ENCODE results near the gene ADAMTS3. TPM values are rescaled to one million over a fixed set of nuclear protein-coding genes. Genes with fewer than 3 reads are reported as not detected.

ADAMTS3 gene
- polyA plus RNA-seq, 2 of the 4 experiments (the other 2 are of a cell fraction), result 0.03 TPM; not detected in 1

DNA sequence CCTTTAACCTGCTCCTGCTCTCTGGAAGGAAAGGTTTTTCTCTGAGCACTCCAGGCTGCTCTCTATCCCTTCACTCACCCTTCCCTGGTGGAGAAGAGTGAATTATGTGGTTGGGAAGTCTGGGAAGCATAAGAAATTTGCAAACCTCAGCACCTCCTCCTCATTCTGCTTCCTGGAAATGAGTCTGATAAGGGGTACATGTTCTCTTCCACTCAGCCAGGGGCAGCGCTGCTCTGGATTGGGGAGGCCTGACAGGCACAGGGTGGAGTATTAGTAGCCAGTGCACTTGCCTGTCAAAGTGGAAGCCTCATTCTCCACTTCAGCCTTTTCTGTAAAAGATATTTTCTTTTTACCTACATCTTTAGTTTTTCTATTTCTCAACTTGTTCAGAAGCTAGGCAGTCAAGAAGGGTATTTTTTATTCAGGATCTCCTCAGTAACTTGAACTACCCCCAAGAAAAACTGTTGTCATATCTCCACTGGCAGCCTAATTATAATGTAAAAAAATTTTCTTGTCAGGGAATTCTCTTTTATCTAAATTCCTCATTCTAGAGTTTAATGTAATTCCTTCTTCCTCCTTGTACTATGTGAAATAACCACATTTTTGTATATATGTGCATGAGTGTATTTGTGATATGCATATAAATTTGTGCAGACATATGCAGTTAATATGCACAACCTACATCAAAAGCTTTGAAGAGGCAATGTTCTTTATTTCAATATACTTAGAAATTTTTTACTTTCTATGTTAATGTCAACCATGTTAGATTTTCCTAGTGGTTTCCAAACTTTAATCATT, 15.3 kb downstream of the ADAMTS3 start:
- POLR2A ChIA-PET, result no interaction called here
- H3K4me2 ChIP-seq, result no peak overlapping the region
- H3K27ac ChIP-seq, result no peak overlapping the region
- no peaks in the 10 kb centered on the region for H3K9me3 ChIP-seq
- 8% methylated on average over 1 of the region's 1 CpG for WGBS (ENCODE audit: missing lambda C conversion rate)
- no peak for TF ChIP-seq RARB (CRISPR knock-in tag; IDR thresholded peaks at IDR 0.05)
- TF ChIP-seq, protein P1, sequence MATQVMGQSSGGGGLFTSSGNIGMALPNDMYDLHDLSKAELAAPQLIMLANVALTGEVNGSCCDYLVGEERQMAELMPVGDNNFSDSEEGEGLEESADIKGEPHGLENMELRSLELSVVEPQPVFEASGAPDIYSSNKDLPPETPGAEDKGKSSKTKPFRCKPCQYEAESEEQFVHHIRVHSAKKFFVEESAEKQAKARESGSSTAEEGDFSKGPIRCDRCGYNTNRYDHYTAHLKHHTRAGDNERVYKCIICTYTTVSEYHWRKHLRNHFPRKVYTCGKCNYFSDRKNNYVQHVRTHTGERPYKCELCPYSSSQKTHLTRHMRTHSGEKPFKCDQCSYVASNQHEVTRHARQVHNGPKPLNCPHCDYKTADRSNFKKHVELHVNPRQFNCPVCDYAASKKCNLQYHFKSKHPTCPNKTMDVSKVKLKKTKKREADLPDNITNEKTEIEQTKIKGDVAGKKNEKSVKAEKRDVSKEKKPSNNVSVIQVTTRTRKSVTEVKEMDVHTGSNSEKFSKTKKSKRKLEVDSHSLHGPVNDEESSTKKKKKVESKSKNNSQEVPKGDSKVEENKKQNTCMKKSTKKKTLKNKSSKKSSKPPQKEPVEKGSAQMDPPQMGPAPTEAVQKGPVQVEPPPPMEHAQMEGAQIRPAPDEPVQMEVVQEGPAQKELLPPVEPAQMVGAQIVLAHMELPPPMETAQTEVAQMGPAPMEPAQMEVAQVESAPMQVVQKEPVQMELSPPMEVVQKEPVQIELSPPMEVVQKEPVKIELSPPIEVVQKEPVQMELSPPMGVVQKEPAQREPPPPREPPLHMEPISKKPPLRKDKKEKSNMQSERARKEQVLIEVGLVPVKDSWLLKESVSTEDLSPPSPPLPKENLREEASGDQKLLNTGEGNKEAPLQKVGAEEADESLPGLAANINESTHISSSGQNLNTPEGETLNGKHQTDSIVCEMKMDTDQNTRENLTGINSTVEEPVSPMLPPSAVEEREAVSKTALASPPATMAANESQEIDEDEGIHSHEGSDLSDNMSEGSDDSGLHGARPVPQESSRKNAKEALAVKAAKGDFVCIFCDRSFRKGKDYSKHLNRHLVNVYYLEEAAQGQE (IDR thresholded peaks at IDR 0.05), result no peak
- TF ChIP-seq ZFP36 (IDR thresholded peaks at IDR 0.05; ENCODE audit: borderline replicate concordance, partially characterized antibody), result no peak
- TF ChIP-seq, protein P2, sequence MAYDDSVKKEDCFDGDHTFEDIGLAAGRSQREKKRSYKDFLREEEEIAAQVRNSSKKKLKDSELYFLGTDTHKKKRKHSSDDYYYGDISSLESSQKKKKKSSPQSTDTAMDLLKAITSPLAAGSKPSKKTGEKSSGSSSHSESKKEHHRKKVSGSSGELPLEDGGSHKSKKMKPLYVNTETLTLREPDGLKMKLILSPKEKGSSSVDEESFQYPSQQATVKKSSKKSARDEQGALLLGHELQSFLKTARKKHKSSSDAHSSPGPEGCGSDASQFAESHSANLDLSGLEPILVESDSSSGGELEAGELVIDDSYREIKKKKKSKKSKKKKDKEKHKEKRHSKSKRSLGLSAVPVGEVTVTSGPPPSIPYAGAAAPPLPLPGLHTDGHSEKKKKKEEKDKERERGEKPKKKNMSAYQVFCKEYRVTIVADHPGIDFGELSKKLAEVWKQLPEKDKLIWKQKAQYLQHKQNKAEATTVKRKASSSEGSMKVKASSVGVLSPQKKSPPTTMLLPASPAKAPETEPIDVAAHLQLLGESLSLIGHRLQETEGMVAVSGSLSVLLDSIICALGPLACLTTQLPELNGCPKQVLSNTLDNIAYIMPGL (CRISPR knock-in tag; IDR thresholded peaks at IDR 0.05; ENCODE audit: borderline replicate concordance), result no peak
- TF ChIP-seq, protein P3, sequence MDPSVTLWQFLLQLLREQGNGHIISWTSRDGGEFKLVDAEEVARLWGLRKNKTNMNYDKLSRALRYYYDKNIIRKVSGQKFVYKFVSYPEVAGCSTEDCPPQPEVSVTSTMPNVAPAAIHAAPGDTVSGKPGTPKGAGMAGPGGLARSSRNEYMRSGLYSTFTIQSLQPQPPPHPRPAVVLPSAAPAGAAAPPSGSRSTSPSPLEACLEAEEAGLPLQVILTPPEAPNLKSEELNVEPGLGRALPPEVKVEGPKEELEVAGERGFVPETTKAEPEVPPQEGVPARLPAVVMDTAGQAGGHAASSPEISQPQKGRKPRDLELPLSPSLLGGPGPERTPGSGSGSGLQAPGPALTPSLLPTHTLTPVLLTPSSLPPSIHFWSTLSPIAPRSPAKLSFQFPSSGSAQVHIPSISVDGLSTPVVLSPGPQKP (IDR thresholded peaks at IDR 0.05; ENCODE audit: low read depth, low read length), result no peak
- no peak for TF ChIP-seq CHD2 (IDR thresholded peaks at IDR 0.05; ENCODE audit: low read length, partially characterized antibody)
- no peak for TF ChIP-seq HDAC2 (IDR thresholded peaks at IDR 0.05)
- TF ChIP-seq HOXB5 (CRISPR knock-in tag; IDR thresholded peaks at IDR 0.05), result no peak
- TF ChIP-seq, protein P4, sequence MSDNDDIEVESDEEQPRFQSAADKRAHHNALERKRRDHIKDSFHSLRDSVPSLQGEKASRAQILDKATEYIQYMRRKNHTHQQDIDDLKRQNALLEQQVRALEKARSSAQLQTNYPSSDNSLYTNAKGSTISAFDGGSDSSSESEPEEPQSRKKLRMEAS (IDR thresholded peaks at IDR 0.05), result no peak
- no peak for TF ChIP-seq MYC (IDR thresholded peaks at IDR 0.05; ENCODE audit: borderline replicate concordance, low read length)
- no peak for TF ChIP-seq KDM1A (IDR thresholded peaks at IDR 0.05; ENCODE audit: low read depth)
- TF ChIP-seq TP53 (CRISPR knock-in tag; IDR thresholded peaks at IDR 0.05), result no peak
- TF ChIP-seq BHLHE40 (IDR thresholded peaks at IDR 0.05; ENCODE audit: low read depth, low read length), result no peak
- no peak for TF ChIP-seq JUN (IDR thresholded peaks at IDR 0.05)
- TF ChIP-seq ZC3H11A (IDR thresholded peaks at IDR 0.05), result no peak
- TF ChIP-seq HOXA7 (CRISPR knock-in tag; IDR thresholded peaks at IDR 0.05), result no peak
- TF ChIP-seq, protein P5, sequence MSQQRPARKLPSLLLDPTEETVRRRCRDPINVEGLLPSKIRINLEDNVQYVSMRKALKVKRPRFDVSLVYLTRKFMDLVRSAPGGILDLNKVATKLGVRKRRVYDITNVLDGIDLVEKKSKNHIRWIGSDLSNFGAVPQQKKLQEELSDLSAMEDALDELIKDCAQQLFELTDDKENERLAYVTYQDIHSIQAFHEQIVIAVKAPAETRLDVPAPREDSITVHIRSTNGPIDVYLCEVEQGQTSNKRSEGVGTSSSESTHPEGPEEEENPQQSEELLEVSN (IDR thresholded peaks at IDR 0.05; ENCODE audit: borderline replicate concordance, low read depth), result no peak
- TF ChIP-seq CEBPB (IDR thresholded peaks at IDR 0.05), result no peak
- no peak for TF ChIP-seq HEYL (CRISPR knock-in tag; IDR thresholded peaks at IDR 0.05)
- FAIRE-seq (no peak), ATAC-seq (no peak), DNase-seq (ENCODE audit: low read depth in 1 of 2, low spot score in 1 of 2) (no peak)
- H3K4me3 ChIP-seq, result no peak overlapping the region
- no peaks in the 10 kb centered on the region for H3K4me1 ChIP-seq
- CTCF ChIA-PET, result no interaction called here

DNA sequence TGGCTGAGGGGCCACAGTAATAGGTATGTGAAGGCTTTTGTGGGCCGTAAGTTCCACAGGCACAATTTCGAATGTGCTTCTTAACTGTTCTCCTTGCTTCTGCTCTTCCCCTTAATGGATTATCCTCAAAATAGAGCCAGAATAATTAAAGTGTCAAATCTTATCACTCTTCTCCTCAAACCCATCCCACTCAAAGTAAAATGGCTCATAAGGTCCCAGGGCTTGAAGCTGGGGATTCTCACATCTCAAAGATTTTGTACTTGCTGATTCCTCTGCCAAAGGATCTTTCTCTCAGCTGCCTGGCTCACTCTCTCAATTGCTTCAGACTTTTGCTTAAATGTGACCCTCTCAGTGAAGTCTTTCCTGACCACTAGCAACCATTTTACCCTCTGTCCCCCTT, 16.6 kb downstream of the ADAMTS3 start:
- no peaks in the 10 kb centered on the region for H3K9me3 ChIP-seq
- no peak overlapping the region for H3K4me3 ChIP-seq
- FAIRE-seq (no peak), DNase-seq (ENCODE audit: low read depth in 1 of 2, low spot score in 1 of 2) (no peak), ATAC-seq (no peak)
- TF ChIP-seq TP53 (CRISPR knock-in tag; IDR thresholded peaks at IDR 0.05), result no peak
- no peak for TF ChIP-seq NR3C1 (IDR thresholded peaks at IDR 0.05)
- TF ChIP-seq HOXB13 (CRISPR knock-in tag; IDR thresholded peaks at IDR 0.05; ENCODE audit: low read depth), result no peak
- no peak for TF ChIP-seq CHD4 (IDR thresholded peaks at IDR 0.05; ENCODE audit: borderline replicate concordance)
- ChIA-PET CTCF (no interaction called here), POLR2A (no interaction called here)
- H3K4me1 ChIP-seq, result no peaks in the 10 kb centered on the region
- WGBS (ENCODE audit: missing lambda C conversion rate), result 45% methylated on average over 2 of the region's 2 CpGs
- H3K27ac ChIP-seq, result no peak overlapping the region
- no peak overlapping the region for H3K4me2 ChIP-seq
